CD4-positive, alpha-beta T cell (primary cell): Measurements from ENCODE around the gene GLI2. TPM values are rescaled to one million over a fixed set of nuclear protein-coding genes. Genes with fewer than 3 reads are reported as not detected.

Experiments used
- ATAC-seq: fragments of 200-7000 bp; cut with Tn5 transposase; one replicate; pipeline ENCODE4 v1.10.0; 2022; ENCODE audit warnings: mild to moderate bottlenecking; ENCODE audit not compliant: poor library complexity
- CTCF ChIA-PET: fragments of 350-600 bp; sonication (Branson Sonifier 250); formaldehyde crosslinking; loops from one replicate; lab custom pipeline; 2021; ENCODE audit warnings: antibody characterized with exemption, inconsistent platforms; lab: Charles Lee
- POLR2A ChIA-PET: fragments of 350-600 bp; sonication (Branson Sonifier 250); formaldehyde crosslinking; loops from one replicate; lab custom pipeline; 2021; ENCODE audit warnings: antibody characterized with exemption, inconsistent platforms; lab: Charles Lee
- DNase-seq, 14 experiments: peaks; one replicate each; pipeline ENCODE4 v3.0.0-alpha.2; 2013 to 2020; ENCODE audit warnings: mixed read lengths in 2 of 14
- H3K27ac ChIP-seq, 2 donors: one replicate each; pipeline versions ENCODE4 v1.5.1 to v1.7.0; 2013; ENCODE audit warnings: low read length in 2 of 2, low read depth in 1 of 2, mild to moderate bottlenecking in 1 of 2
- H3K27me3 ChIP-seq, 2 experiments: 1 replicate in 1 of 2; 2 replicates in 1 of 2; pipeline versions ENCODE4 v1.6.1 to v1.7.0; 2013; ENCODE audit warnings: low read length in 2 of 2, control low read depth in 1 of 2, mild to moderate bottlenecking in 1 of 2, moderate library complexity in 1 of 2; ENCODE audit not compliant: insufficient read depth in 2 of 2, control insufficient read depth in 1 of 2
- H3K36me3 ChIP-seq: one replicate; pipeline ENCODE4 v1.6.1; 2013; ENCODE audit warnings: low read length, control low read depth; ENCODE audit not compliant: insufficient read depth
- H3K4me1 ChIP-seq: one replicate; pipeline ENCODE4 v1.6.1; 2013; ENCODE audit warnings: low read length, control low read depth; ENCODE audit not compliant: insufficient read depth
- H3K4me3 ChIP-seq: one replicate; pipeline ENCODE4 v1.5.1; 2013; ENCODE audit warnings: mild to moderate bottlenecking, low read length, moderate library complexity
- H3K9me3 ChIP-seq, 2 experiments: 1 replicate in 1 of 2; 2 replicates in 1 of 2; pipeline versions ENCODE4 v1.6.1 to v1.7.0; 2013; ENCODE audit warnings: low read length in 2 of 2, mild to moderate bottlenecking in 2 of 2, control low read depth in 1 of 2, moderate library complexity in 1 of 2; ENCODE audit not compliant: control insufficient read depth in 1 of 2, insufficient read depth in 1 of 2
- H3K27ac Mint-ChIP-seq: one replicate; pipeline ENCODE4 v1.8.0; 2020; ENCODE audit warnings: mixed read lengths
- H3K27me3 Mint-ChIP-seq: one replicate; pipeline ENCODE4 v1.8.0; 2021; ENCODE audit warnings: mixed read lengths
- H3K36me3 Mint-ChIP-seq: one replicate; pipeline ENCODE4 v1.8.0; 2021; ENCODE audit warnings: low read depth, mixed read lengths
- H3K4me1 Mint-ChIP-seq: one replicate; pipeline ENCODE4 v1.8.0; 2021; ENCODE audit warnings: low read depth, mixed read lengths
- H3K4me3 Mint-ChIP-seq: one replicate; pipeline ENCODE4 v1.8.0; 2020; ENCODE audit warnings: mild to moderate bottlenecking, mixed read lengths
- H3K9me3 Mint-ChIP-seq: one replicate; pipeline ENCODE4 v1.8.0; 2020; ENCODE audit warnings: mixed read lengths
- intact Hi-C, 2 experiments: fragments of 100-400 bp; cut with DNase I in 1 of 2; cut with micrococcal nuclease in 1 of 2; formaldehyde crosslinking; loops; one replicate each; pipeline versions ENCODE4 v1.15.1 to v1.9.0; 2023 to 2025; cut with DNase I, micrococcal nuclease
- polyA plus RNA-seq, 2 donors: library from polyadenylated mRNA; unstranded; fragments of 120-200 nt; gene quantifications; one replicate each; pipeline ENCODE4 v1.2.1, GENCODE V29; 2013
- total RNA-seq, 174 experiments: library from RNA in 2 of 174; stranded (reverse) in 2 of 174; gene quantifications; one replicate each; pipeline ENCODE4 v1.2.3 and lab custom pipeline; 2021 to 2026
- TF ChIP-seq, protein P1 (sequence below): fragments of 200-600 bp; IDR thresholded peaks from one replicate; pipeline ENCODE4 v1.8.0; 2022; ENCODE audit warnings: antibody characterized with exemption, mild to moderate bottlenecking

Gene GLI2
- not detected for total RNA-seq
- polyA plus RNA-seq (2013, experiment 1 of 2) = not detected
- polyA plus RNA-seq (2013, experiment 2 of 2) = 0.30 TPM
- 0 to 0.26 (median 0) reads per million in 172 experiments for total RNA-seq (lab: John Stamatoyannopoulos, UW)

DNA sequence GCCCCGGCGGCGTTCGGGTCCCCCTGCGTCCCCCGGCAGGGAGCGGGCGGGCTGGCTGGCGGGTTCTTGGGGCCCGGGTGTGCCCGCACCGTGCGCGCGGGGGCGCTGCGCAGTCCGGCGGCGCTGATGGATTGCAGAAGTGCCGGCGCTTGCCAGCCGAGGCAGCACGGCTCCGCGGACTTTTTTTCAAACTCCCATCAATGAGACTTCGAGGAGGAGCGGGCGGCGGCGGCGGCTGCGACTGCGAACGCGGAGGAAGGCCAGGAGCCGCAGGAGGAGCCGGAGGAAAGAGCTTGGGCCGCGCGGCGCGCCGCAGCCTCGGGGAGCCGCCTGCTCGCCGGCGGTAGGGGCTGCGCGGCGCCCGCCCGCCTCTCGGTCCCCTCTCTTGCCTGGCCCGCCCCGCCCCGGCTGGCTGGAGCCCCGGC is at the start of gene GLI2:
TSS of gene GLI2 (plus strand) at position 123 of the 425 bp plus-strand sequence. CDS start 61,453 bp downstream, outside the sequence.
- DNase-seq = no peak

GRCh38 chr2:120685974-120686297 is 49.7 kb upstream of the GLI2 start:
- Mint-ChIP-seq H3K36me3 (no peaks in the 10 kb centered on the region), H3K4me1 (no peaks in the 10 kb centered on the region), H3K4me3 (no peak overlapping the region), H3K9me3 (no peaks in the 10 kb centered on the region), H3K27ac (no peak overlapping the region), H3K27me3 (peaks cover 47% of the 10 kb centered on the region)
- Histone ChIP-seq H3K4me3 (no peak overlapping the region), H3K4me1 (no peaks in the 10 kb centered on the region), H3K36me3 (no peaks in the 10 kb centered on the region), H3K27ac (no peak overlapping the region), H3K9me3 (peaks cover 0 to 4% of the 10 kb centered on the region in 2 experiments), H3K27me3 (peaks cover 0 to 3% of the 10 kb centered on the region in 2 experiments)
- POLR2A ChIA-PET = no interaction called here
- intact Hi-C loops = loop anchor here in 1 of 2 experiments (10.0 kb wide), 1 partner anchor 1801 kb away; no protein-coding TSS in a partner anchor
- no peak for ATAC-seq
- DNase-seq = no peak
- CTCF ChIA-PET = no interaction called here
- TF ChIP-seq, protein P1, sequence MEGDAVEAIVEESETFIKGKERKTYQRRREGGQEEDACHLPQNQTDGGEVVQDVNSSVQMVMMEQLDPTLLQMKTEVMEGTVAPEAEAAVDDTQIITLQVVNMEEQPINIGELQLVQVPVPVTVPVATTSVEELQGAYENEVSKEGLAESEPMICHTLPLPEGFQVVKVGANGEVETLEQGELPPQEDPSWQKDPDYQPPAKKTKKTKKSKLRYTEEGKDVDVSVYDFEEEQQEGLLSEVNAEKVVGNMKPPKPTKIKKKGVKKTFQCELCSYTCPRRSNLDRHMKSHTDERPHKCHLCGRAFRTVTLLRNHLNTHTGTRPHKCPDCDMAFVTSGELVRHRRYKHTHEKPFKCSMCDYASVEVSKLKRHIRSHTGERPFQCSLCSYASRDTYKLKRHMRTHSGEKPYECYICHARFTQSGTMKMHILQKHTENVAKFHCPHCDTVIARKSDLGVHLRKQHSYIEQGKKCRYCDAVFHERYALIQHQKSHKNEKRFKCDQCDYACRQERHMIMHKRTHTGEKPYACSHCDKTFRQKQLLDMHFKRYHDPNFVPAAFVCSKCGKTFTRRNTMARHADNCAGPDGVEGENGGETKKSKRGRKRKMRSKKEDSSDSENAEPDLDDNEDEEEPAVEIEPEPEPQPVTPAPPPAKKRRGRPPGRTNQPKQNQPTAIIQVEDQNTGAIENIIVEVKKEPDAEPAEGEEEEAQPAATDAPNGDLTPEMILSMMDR = no peak

More for the DNA sequence above, at the start of gene GLI2:
- Histone ChIP-seq H3K4me3 (no peak within 1 kb of the TSS), H3K27ac (no peak within 1 kb of the TSS), H3K4me1 (peaks cover 2% of the 10 kb centered on the region), H3K36me3 (no peaks in the 10 kb centered on the region), H3K9me3 (peaks cover 0 to 20% of the 10 kb centered on the region in 2 experiments), H3K27me3 (peaks cover 43 to 64% of the 10 kb centered on the region in 2 experiments)
- H3K36me3 Mint-ChIP-seq = no peaks in the 10 kb centered on the region
- CTCF ChIA-PET = no interaction called here
- H3K9me3 Mint-ChIP-seq = no peaks in the 10 kb centered on the region
- POLR2A ChIA-PET = no interaction called here
- TF ChIP-seq, protein P1 = no peak
- H3K4me1 Mint-ChIP-seq = no peaks in the 10 kb centered on the region
- no peak for ATAC-seq
- peaks cover 86% of the 10 kb centered on the region for H3K27me3 Mint-ChIP-seq
- H3K4me3 Mint-ChIP-seq = no peak within 1 kb of the TSS
- intact Hi-C loops = no loop called here
- no peak within 1 kb of the TSS for H3K27ac Mint-ChIP-seq

- CTCF ChIA-PET = no interaction called here
- no peak for DNase-seq
- H3K36me3 ChIP-seq = no peaks in the 10 kb centered on the region
- no peaks in the 10 kb centered on the region for H3K4me1 ChIP-seq
- no peak overlapping the region for H3K4me3 Mint-ChIP-seq
- no peaks in the 10 kb centered on the region for H3K4me1 Mint-ChIP-seq
- no peak overlapping the region for H3K4me3 ChIP-seq
- intact Hi-C loops = loop anchor here in 1 of 2 experiments (10.0 kb wide), 1 partner anchor 1802 kb away; no protein-coding TSS in a partner anchor
- peaks cover 1 to 3% of the 10 kb centered on the region in 2 experiments for H3K27me3 ChIP-seq
- peaks cover 0 to 8% of the 10 kb centered on the region in 2 experiments for H3K9me3 ChIP-seq
- H3K27ac ChIP-seq = no peak overlapping the region
- TF ChIP-seq, protein P1 = peak; percentile 39
- ATAC-seq = no peak
- no peaks in the 10 kb centered on the region for H3K36me3 Mint-ChIP-seq
- POLR2A ChIA-PET = no interaction called here
- no peak overlapping the region for H3K27ac Mint-ChIP-seq
- peaks cover 49% of the 10 kb centered on the region for H3K27me3 Mint-ChIP-seq
- H3K9me3 Mint-ChIP-seq = no peaks in the 10 kb centered on the region
Measured at GRCh38 chr2:120686511-120687168, 49.0 kb upstream of the GLI2 start.
